Endothelial cell of umbilical vein (primary cell): ENCODE data around the gene ANKRD44. TPM values are rescaled to one million over a fixed set of nuclear protein-coding genes. Genes with fewer than 3 reads are reported as not detected.

Experiments
- BruUV-seq: library from RNA; stranded (reverse); fragments of 400-500 nt; replicated peaks from 2 replicates; lab custom pipeline; 2021; lab: Mats Ljungman, UMichigan
- CTCF ChIA-PET: fragments of 300-600, 350-600 bp; sonication (Branson Sonifier 250); formaldehyde crosslinking; loops from one replicate; lab custom pipeline; 2021; ENCODE audit warnings: antibody characterized with exemption, inconsistent platforms; lab: Charles Lee
- POLR2A ChIA-PET: fragments of 300-600, 350-600 bp; sonication (Branson Sonifier 250); formaldehyde crosslinking; loops from one replicate; lab custom pipeline; 2021; ENCODE audit warnings: antibody characterized with exemption, inconsistent platforms; lab: Charles Lee
- DNase-seq: peaks from one replicate; pipeline ENCODE4 v3.0.0-alpha.2; 2011; ENCODE audit warnings: low read depth, low spot score
- FAIRE-seq: peaks from 2 replicates; lab custom pipeline; 2011; peaks lifted over from hg19 to GRCh38; lab: Jason Lieb, UNC
- H2AFZ ChIP-seq: 2 replicates; pipeline ENCODE4 v1.6.0; 2012; ENCODE audit warnings: low read depth, low read length, control low read depth, inconsistent platforms
- H3K27ac ChIP-seq: 2 replicates; pipeline ENCODE4 v1.5.1; 2011; ENCODE audit warnings: low read depth, mild to moderate bottlenecking, control low read depth, low read length, moderate library complexity; ENCODE audit not compliant: insufficient read depth
- H3K27me3 ChIP-seq, 2 experiments: 2 replicates each; pipeline versions ENCODE4 v1.6.0 to v1.6.1; 2011; ENCODE audit warnings: low read length in 2 of 2, mixed read lengths in 1 of 2; ENCODE audit not compliant: control insufficient read depth in 2 of 2, insufficient read depth in 2 of 2
- H3K36me3 ChIP-seq, 2 experiments: 2 replicates in 1 of 2; 3 replicates in 1 of 2; pipeline ENCODE4 v1.5.1; 2011; ENCODE audit warnings: low read length in 2 of 2, mild to moderate bottlenecking in 1 of 2, moderate library complexity in 1 of 2; ENCODE audit not compliant: control insufficient read depth in 2 of 2, insufficient read depth in 2 of 2; ENCODE audit errors: extremely low read depth in 1 of 2
- H3K4me1 ChIP-seq: 3 replicates; pipeline ENCODE4 v1.5.1; 2011; ENCODE audit warnings: mild to moderate bottlenecking, low read length; ENCODE audit not compliant: control insufficient read depth, insufficient read depth; ENCODE audit errors: extremely low read depth
- H3K4me2 ChIP-seq: 2 replicates; pipeline ENCODE4 v1.6.1; 2011; ENCODE audit warnings: low read length, control low read depth, mixed read lengths; ENCODE audit not compliant: insufficient read depth
- H3K4me3 ChIP-seq, 3 experiments: fragments of 200-600 bp in 1 of 3; sonication (generic), shearing (Covaris generic) in 1 of 3; replicated peaks in 1 of 3; 2 replicates each; pipeline ENCODE4 v1.5.1; 2011 to 2016; ENCODE audit warnings: control low read depth in 3 of 3, low read length in 3 of 3, mild to moderate bottlenecking in 2 of 3, inconsistent platforms in 1 of 3, low read depth in 1 of 3, moderate library complexity in 1 of 3; ENCODE audit not compliant: insufficient read depth in 1 of 3
- H3K79me2 ChIP-seq: 2 replicates; pipeline ENCODE4 v1.6.0; 2012; ENCODE audit warnings: low read length, inconsistent platforms; ENCODE audit not compliant: control insufficient read depth, insufficient read depth
- H3K9ac ChIP-seq: replicated peaks from 2 replicates; pipeline ENCODE3; 2011; ENCODE audit warnings: low read length, control low read depth; ENCODE audit not compliant: insufficient read depth; ENCODE audit errors: extremely low read depth
- H3K9me1 ChIP-seq: replicated peaks from 3 replicates; pipeline ENCODE4 v1.6.0; 2011; ENCODE audit warnings: mild to moderate bottlenecking, low read length; ENCODE audit not compliant: control insufficient read depth, insufficient read depth; ENCODE audit errors: extremely low read depth
- H3K9me3 ChIP-seq: replicated peaks from 2 replicates; pipeline ENCODE4 v1.5.1; 2012; ENCODE audit warnings: low read length, inconsistent platforms; ENCODE audit not compliant: control insufficient read depth, insufficient read depth
- H4K20me1 ChIP-seq: replicated peaks from 2 replicates; pipeline ENCODE3; 2011; ENCODE audit warnings: mild to moderate bottlenecking, low read length; ENCODE audit not compliant: control insufficient read depth, insufficient read depth; ENCODE audit errors: extremely low read depth
- CTCF ChIP-seq, 2 donors: IDR thresholded peaks; 1 replicate in 1 of 2; 2 replicates in 1 of 2; pipeline ENCODE4 v1.5.1; 2011; ENCODE audit warnings: low read length in 2 of 2, mild to moderate bottlenecking in 2 of 2, moderate library complexity in 2 of 2, control low read depth in 1 of 2, inconsistent platforms in 1 of 2, low read depth in 1 of 2; ENCODE audit not compliant: insufficient read depth in 1 of 2; ENCODE audit errors: extremely low read depth in 1 of 2
- EZH2 ChIP-seq: IDR thresholded peaks from 2 replicates; pipeline ENCODE4 v1.6.1; 2012; ENCODE audit warnings: borderline replicate concordance, low read depth, mild to moderate bottlenecking, moderate library complexity, low read length, inconsistent platforms; ENCODE audit not compliant: severe bottlenecking
- FOS ChIP-seq: IDR thresholded peaks from 2 replicates; pipeline ENCODE4 v1.6.1; 2011; ENCODE audit warnings: mild to moderate bottlenecking, low read length, moderate library complexity, borderline replicate concordance; ENCODE audit not compliant: insufficient read depth
- GATA2 ChIP-seq: IDR thresholded peaks from 2 replicates; pipeline ENCODE4 v1.7.0; 2011; ENCODE audit warnings: low read depth, mild to moderate bottlenecking, moderate library complexity, mixed read lengths, low read length; ENCODE audit not compliant: insufficient read length, insufficient read depth
- JUN ChIP-seq: IDR thresholded peaks from 2 replicates; pipeline ENCODE4 v1.6.1; 2011; ENCODE audit warnings: borderline replicate concordance, low read depth; ENCODE audit not compliant: insufficient read length, insufficient read depth
- MYC ChIP-seq: IDR thresholded peaks from one replicate; pipeline ENCODE4 v1.6.1; 2011; ENCODE audit warnings: mild to moderate bottlenecking, low read depth, low read length
- POLR2A ChIP-seq: IDR thresholded peaks from 2 replicates; pipeline ENCODE4 v1.6.1; 2012; ENCODE audit warnings: low read depth, mild to moderate bottlenecking, control low read depth, low read length
- POLR2AphosphoS5 ChIP-seq: IDR thresholded peaks from 2 replicates; pipeline ENCODE4 v1.6.1; 2012; ENCODE audit warnings: low read depth, mild to moderate bottlenecking, control low read depth, low read length, moderate library complexity; ENCODE audit not compliant: insufficient read depth
- dilution Hi-C: fragments of 300-500 bp; cut with MboI; formaldehyde crosslinking; loops from one replicate; pipeline ENCODE4 v1.15.0; 2019; ENCODE audit warnings: low sequenced_read_pairs; ENCODE audit not compliant: extremely low pct_ligation_motif_present
- intact Hi-C: fragments of 100-400 bp; cut with micrococcal nuclease; formaldehyde crosslinking; loops from one replicate; pipeline ENCODE4 v1.10.0; 2022
- polyA plus RNA-seq, 4 experiments: library from polyadenylated mRNA; depleted of rRNA in 3 of 4; stranded (reverse) in 3 of 4; unstranded in 1 of 4; fragments of >200 nt; gene quantifications; 2 replicates each; pipeline versions ENCODE4 v1.2.1 to v1.2.3, GENCODE V29; 2011 to 2012; ENCODE audit warnings: missing spikeins in 1 of 4
- total RNA-seq: library from RNA; stranded (reverse); gene quantifications from 2 replicates; pipeline ENCODE4 v1.2.3, GENCODE V29; 2021
- TF ChIP-seq, protein P1 (sequence below): IDR thresholded peaks from 2 replicates; pipeline ENCODE4 v1.6.1; 2011; ENCODE audit not compliant: insufficient read depth, insufficient read length

ANKRD44 gene
- total and polyA plus RNA-seq, 2 donors (not counting 3 experiments of a cell fraction or from before 2014, with no cell fraction given), result 3.4 to 6.1 TPM

GRCh38 chr2:197265036-197265435, 45.5 kb downstream of the ANKRD44 start:
- Histone ChIP-seq H3K9me1 (no peaks in the 10 kb centered on the region), H3K4me2 (no peak overlapping the region), H3K9me3 (no peaks in the 10 kb centered on the region), H3K36me3 (no peaks in the 10 kb centered on the region), H3K4me3 (no peak overlapping the region), H3K79me2 (no peaks in the 10 kb centered on the region), H3K4me1 (peaks cover 5% of the 10 kb centered on the region), H4K20me1 (no peaks in the 10 kb centered on the region), H3K9ac (no peak overlapping the region), H2AFZ (no peak overlapping the region), H3K27me3 (no peaks in the 10 kb centered on the region), H3K27ac (no peak overlapping the region)
- intact Hi-C loops, result no loop called here
- dilution Hi-C loops, result no loop called here
- FAIRE-seq (no peak), DNase-seq (no peak)
- TF ChIP-seq JUN, result no peak
- no peak for TF ChIP-seq CTCF (IDR thresholded peaks at IDR 0.05; ENCODE audit: extremely low read depth in 1 of 2, insufficient read depth in 1 of 2, low read depth in 1 of 2, low read length in 2 of 2)
- TF ChIP-seq POLR2A, result no peak
- TF ChIP-seq FOS, result no peak
- no peak for TF ChIP-seq MYC
- TF ChIP-seq, protein P1, sequence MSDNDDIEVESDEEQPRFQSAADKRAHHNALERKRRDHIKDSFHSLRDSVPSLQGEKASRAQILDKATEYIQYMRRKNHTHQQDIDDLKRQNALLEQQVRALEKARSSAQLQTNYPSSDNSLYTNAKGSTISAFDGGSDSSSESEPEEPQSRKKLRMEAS, result no peak
- TF ChIP-seq EZH2, result no peak
- no peak for TF ChIP-seq POLR2AphosphoS5
- no peak for TF ChIP-seq GATA2
- BruUV-seq, result no TSS peak
- ChIA-PET CTCF (interaction anchor here (1.2 to 1.6 kb wide), 2 partner anchors 8 to 152 kb away, joined by 4 to 5 read pairs; no protein-coding TSS in a partner anchor), POLR2A (no interaction called here)
